Measurements from ENCODE around the gene MAPT.

GRCh38 chr17:45977976-45978626, 83.7 kb downstream of the MAPT start:
- no peak for TF ChIP-seq CTCF (conservative IDR thresholded peaks at IDR 0.05; ENCODE audit: low read depth, low read length)
- TF ChIP-seq EZH2 (IDR thresholded peaks at IDR 0.05; ENCODE audit: borderline replicate concordance, low read depth, low read length, poor library complexity, severe bottlenecking) = no peak

All from A673 (cell line).